Measurements from ENCODE around the gene RAB7A.

DNA sequence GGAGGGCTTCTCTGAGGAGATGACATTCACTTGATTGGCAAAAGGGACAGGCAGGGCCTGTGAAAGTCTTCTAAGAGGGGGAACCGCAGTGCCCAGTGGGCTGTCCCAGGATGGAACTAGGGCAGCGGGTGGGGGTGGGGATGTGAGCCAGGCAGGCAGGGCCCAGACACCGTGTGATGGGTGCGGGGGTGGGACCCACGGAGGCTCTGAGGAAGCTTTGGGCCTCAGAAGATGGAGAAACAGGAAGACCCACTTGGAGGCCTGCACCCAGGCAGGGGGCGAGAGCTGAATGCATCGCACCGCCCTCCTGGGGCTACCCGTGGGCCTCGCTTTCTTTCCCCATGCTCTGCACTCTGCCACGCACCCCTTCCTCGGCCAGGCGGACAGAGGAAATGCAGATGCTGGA is 120.5 kb downstream of the RAB7A start:
- TF ChIP-seq ZFP36 (IDR thresholded peaks at IDR 0.05; ENCODE audit: borderline replicate concordance, partially characterized antibody): no peak
- TF ChIP-seq RCOR1 (IDR thresholded peaks at IDR 0.05; ENCODE audit: low read depth, low read length): no peak
- TF ChIP-seq, protein P1, sequence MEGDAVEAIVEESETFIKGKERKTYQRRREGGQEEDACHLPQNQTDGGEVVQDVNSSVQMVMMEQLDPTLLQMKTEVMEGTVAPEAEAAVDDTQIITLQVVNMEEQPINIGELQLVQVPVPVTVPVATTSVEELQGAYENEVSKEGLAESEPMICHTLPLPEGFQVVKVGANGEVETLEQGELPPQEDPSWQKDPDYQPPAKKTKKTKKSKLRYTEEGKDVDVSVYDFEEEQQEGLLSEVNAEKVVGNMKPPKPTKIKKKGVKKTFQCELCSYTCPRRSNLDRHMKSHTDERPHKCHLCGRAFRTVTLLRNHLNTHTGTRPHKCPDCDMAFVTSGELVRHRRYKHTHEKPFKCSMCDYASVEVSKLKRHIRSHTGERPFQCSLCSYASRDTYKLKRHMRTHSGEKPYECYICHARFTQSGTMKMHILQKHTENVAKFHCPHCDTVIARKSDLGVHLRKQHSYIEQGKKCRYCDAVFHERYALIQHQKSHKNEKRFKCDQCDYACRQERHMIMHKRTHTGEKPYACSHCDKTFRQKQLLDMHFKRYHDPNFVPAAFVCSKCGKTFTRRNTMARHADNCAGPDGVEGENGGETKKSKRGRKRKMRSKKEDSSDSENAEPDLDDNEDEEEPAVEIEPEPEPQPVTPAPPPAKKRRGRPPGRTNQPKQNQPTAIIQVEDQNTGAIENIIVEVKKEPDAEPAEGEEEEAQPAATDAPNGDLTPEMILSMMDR (IDR thresholded peaks at IDR 0.05): no peak
- no peak for TF ChIP-seq POLR2A (IDR thresholded peaks at IDR 0.05; ENCODE audit: low read length)
- TF ChIP-seq CHD2 (IDR thresholded peaks at IDR 0.05; ENCODE audit: low read length, partially characterized antibody): no peak
- no peak for TF ChIP-seq BHLHE40 (IDR thresholded peaks at IDR 0.05; ENCODE audit: low read depth, low read length)
- no peak for TF ChIP-seq RAD21 (conservative IDR thresholded peaks at IDR 0.05 in 1 of 2, IDR thresholded peaks at IDR 0.05 in 1 of 2)
- no peak for TF ChIP-seq HDAC2 (IDR thresholded peaks at IDR 0.05)
- no peak for TF ChIP-seq SMC3 (IDR thresholded peaks at IDR 0.05)
